ENCODE results near the gene SNCB. TPM values are rescaled to one million over a fixed set of nuclear protein-coding genes. Genes with fewer than 3 reads are reported as not detected.

The SNCB gene
- total and polyA plus RNA-seq, 2 of the 4 experiments (the other 2 are of a cell fraction) = 0.41 TPM; not detected in 1

GRCh38 chr5:176664886-176665285 lies 34.6 kb upstream of the SNCB start:
- Histone ChIP-seq H2BK120ac (ENCODE audit: low read depth, low read length) (no peak overlapping the region), H2BK20ac (ENCODE audit: low read depth, low read length) (no peak overlapping the region), H3K9me3 (ENCODE audit: control insufficient read depth, insufficient read depth, low read length) (0 out of 2 replicates have a peak, but pooled peaks cover 2% of the 10 kb centered on the region), H4K91ac (ENCODE audit: insufficient read depth, low read depth, low read length) (no peak overlapping the region), H3K4ac (ENCODE audit: low read depth, low read length) (no peak overlapping the region), H3K4me1 (ENCODE audit: control insufficient read depth, insufficient read depth, low read length) (no peaks in the 10 kb centered on the region), H3K9ac (ENCODE audit: low read depth, low read length) (no peak overlapping the region), H3K4me3 (ENCODE audit: insufficient read depth, low read depth, low read length) (no peak overlapping the region), H2BK5ac (ENCODE audit: low read depth, low read length, poor library complexity, severe bottlenecking) (no peak overlapping the region), H2AK5ac (ENCODE audit: low read depth, low read length) (no peak overlapping the region), H3K18ac (ENCODE audit: low read depth, low read length) (no peak overlapping the region), H4K8ac (ENCODE audit: low read depth in 2 of 2, low read length in 2 of 2) (no peak overlapping the region), H4K20me1 (ENCODE audit: insufficient read depth, low read length) (peaks cover 3% of the 10 kb centered on the region; the same call in 1 of the 2 replicates), H3K9me1 (ENCODE audit: insufficient read depth, low read length) (0 out of 2 replicates have a peak, but pooled peaks cover 3% of the 10 kb centered on the region), H3K36me3 (ENCODE audit: control insufficient read depth, insufficient read depth, low read length) (no peaks in the 10 kb centered on the region), H2BK15ac (ENCODE audit: low read depth, low read length) (no peak overlapping the region), H3K23ac (ENCODE audit: low read depth, low read length) (no peak overlapping the region), H3K56ac (ENCODE audit: extremely low read depth, insufficient read depth, low read length) (no peak overlapping the region), H2AK9ac (replicated peaks; ENCODE audit: low read depth, low read length, poor library complexity) (no peak overlapping the region), H3K27ac (ENCODE audit: insufficient read depth, low read length) (no peak overlapping the region), H4K5ac (ENCODE audit: low read depth, low read length) (no peak overlapping the region), H3K79me1 (ENCODE audit: low read depth in 1 of 2, low read length in 2 of 2) (no peaks in the 10 kb centered on the region), H2AFZ (replicated peaks; ENCODE audit: low read length, poor library complexity) (no peak overlapping the region), H3K4me2 (ENCODE audit: low read depth, low read length) (no peak overlapping the region), H3K27me3 (ENCODE audit: control insufficient read depth, insufficient read depth, low read length) (peaks cover 43% of the 10 kb centered on the region), H3K14ac (replicated peaks; ENCODE audit: low read depth, low read length) (no peak overlapping the region)
- no peak for ATAC-seq (ENCODE audit: low read depth)
- TF ChIP-seq FOS (IDR thresholded peaks at IDR 0.05; ENCODE audit: low read depth, low read length) = no peak
- no peak for TF ChIP-seq CHD1 (IDR thresholded peaks at IDR 0.05; ENCODE audit: low read depth, low read length)
- no peak for TF ChIP-seq MAFK (IDR thresholded peaks at IDR 0.05; ENCODE audit: low read depth, low read length)
- 29% methylated on average over 14 of the region's 19 CpGs; no CpG with 5 or more reads in 1 of the 2 experiments for WGBS, 2 experiments (ENCODE audit: extremely low coverage in 2 of 2, insufficient read length in 1 of 2)
- dilution Hi-C loops (cut with HindIII; ENCODE audit: low sequenced_read_pairs, unreplicated experiment) = no loop called here
- no TSS peak for BruUV-seq (replicated peaks)
- ChIA-PET POLR2A (ENCODE audit: unreplicated experiment) (no interaction called here), CTCF (interaction anchor here (0.5 kb wide), 1 partner anchor 11 kb away, joined by 6 read pairs; no protein-coding TSS in a partner anchor)
- intact Hi-C loops (cut with micrococcal nuclease) = loop anchor here (10.0 kb wide), 1 partner anchor 150 kb away; the partner anchor contains the start of gene UNC5A
- in situ Hi-C loops (cut with MboI; ENCODE audit: low sequenced_read_pairs) = no loop called here
- DNase-seq = no peak

All from IMR-90 (cell line).